Lower lobe of right lung (tissue), 2 donors: Measurements from ENCODE around the gene MRPS15. TPM values are rescaled to one million over a fixed set of nuclear protein-coding genes. Genes with fewer than 3 reads are reported as not detected.
A peak's percentile ranks its signal among the peaks of the same experiment; 100 is the strongest.

Experiments used
- ATAC-seq, 2 donors: fragments of 200-7000 bp; cut with Tn5 transposase; one replicate each; pipeline ENCODE4 v1.9.1; 2020 to 2022; ENCODE audit warnings: mild to moderate bottlenecking in 2 of 2, moderate library complexity in 2 of 2
- DNase-seq: peaks from one replicate; pipeline ENCODE4 v3.0.0-alpha.2; 2020
- H3K27ac ChIP-seq: fragments of 200-600 bp; one replicate; pipeline ENCODE4 v1.8.0; 2022
- H3K27me3 ChIP-seq: fragments of 200-600 bp; one replicate; pipeline ENCODE4 v1.8.0; 2022; ENCODE audit warnings: low read depth
- H3K36me3 ChIP-seq: fragments of 200-600 bp; one replicate; pipeline ENCODE4 v1.8.0; 2022; ENCODE audit warnings: mild to moderate bottlenecking
- H3K4me1 ChIP-seq: fragments of 200-600 bp; one replicate; pipeline ENCODE4 v1.8.0; 2022
- H3K4me3 ChIP-seq: fragments of 200-600 bp; one replicate; pipeline ENCODE4 v1.8.0; 2022; ENCODE audit warnings: mild to moderate bottlenecking
- H3K9me3 ChIP-seq: fragments of 200-600 bp; one replicate; pipeline ENCODE4 v1.8.0; 2022
- intact Hi-C: fragments of 100-400 bp; cut with DNase I; formaldehyde crosslinking; loops from one replicate; pipeline ENCODE4 v1.11.0; 2022
- total RNA-seq: library from RNA; stranded (reverse); fragmentation: NEBNext Ultra II Directional; extraction: Animal tissue kit (Norgen Biotek cat#: 25700); gene quantifications from one replicate; pipeline ENCODE4 v1.2.1, GENCODE V29; 2021
- TF ChIP-seq, protein P1 (sequence below): fragments of 200-600 bp; IDR thresholded peaks from one replicate; pipeline ENCODE4 v1.8.0; 2022; ENCODE audit warnings: antibody characterized with exemption, mild to moderate bottlenecking
- donor health status: DM: no; HTN: yes; CAD: no; lungs with severe emphysema.

The MRPS15 gene
- total RNA-seq, 1 donor from 2014 or later, result 59.4 TPM

DNA sequence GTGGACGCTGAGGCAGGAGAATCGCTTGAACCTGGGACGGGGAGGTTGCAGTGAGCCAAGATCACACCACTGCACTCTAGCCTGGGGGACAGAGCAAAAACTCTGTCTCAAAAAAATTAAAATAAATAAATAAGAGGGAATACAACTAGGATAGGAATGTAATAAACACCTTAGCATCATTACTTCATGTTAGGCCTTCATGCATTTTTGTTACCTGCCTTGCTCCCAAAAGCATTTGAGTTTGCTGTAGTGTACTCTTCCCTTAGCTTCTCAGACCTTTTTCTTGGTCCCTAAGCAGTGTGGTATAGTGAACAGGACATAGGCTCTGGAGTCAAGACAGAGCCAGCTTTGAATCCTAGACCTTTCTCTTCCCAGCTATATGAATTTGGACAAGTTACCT lies 11.1 kb downstream of the MRPS15 start:
- no peaks in the 10 kb centered on the region for H3K9me3 ChIP-seq
- TF ChIP-seq, protein P1, sequence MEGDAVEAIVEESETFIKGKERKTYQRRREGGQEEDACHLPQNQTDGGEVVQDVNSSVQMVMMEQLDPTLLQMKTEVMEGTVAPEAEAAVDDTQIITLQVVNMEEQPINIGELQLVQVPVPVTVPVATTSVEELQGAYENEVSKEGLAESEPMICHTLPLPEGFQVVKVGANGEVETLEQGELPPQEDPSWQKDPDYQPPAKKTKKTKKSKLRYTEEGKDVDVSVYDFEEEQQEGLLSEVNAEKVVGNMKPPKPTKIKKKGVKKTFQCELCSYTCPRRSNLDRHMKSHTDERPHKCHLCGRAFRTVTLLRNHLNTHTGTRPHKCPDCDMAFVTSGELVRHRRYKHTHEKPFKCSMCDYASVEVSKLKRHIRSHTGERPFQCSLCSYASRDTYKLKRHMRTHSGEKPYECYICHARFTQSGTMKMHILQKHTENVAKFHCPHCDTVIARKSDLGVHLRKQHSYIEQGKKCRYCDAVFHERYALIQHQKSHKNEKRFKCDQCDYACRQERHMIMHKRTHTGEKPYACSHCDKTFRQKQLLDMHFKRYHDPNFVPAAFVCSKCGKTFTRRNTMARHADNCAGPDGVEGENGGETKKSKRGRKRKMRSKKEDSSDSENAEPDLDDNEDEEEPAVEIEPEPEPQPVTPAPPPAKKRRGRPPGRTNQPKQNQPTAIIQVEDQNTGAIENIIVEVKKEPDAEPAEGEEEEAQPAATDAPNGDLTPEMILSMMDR, result no peak
- intact Hi-C loops, result no loop called here
- DNase-seq, result no peak
- peaks cover 36% of the 10 kb centered on the region for H3K36me3 ChIP-seq
- H3K4me3 ChIP-seq, result no peak overlapping the region
- no peaks in the 10 kb centered on the region for H3K27me3 ChIP-seq
- peaks cover 30% of the 10 kb centered on the region for H3K4me1 ChIP-seq
- no peak for ATAC-seq
- H3K27ac ChIP-seq, result no peak overlapping the region

DNA sequence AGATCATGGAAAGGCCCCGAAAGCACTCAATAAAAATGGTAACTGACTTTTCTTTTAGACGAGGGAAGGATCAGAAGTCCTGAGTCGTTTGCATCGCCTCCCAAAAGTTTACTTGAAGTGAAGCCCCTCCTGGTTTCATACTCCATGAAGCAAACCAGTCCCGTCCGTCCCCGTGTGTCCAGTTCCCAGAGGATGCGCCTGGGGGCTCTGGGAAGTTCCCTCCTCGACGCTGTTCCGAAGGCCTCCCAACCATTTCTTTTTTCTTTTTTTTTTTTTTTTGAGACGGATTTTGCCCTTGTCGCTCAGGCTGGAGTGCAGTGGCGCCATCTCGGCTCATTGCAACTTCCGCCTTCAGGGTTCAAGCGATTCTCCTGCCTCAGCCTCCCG lies 13.3 kb downstream of the MRPS15 start:
- ATAC-seq, result peak in 1 of 2 donors; percentile 12
- no peak for DNase-seq
- peak overlapping the region; percentile 69 for H3K4me3 ChIP-seq
- TF ChIP-seq, protein P1, result no peak
- peak overlapping the region; percentile 98 for H3K27ac ChIP-seq
- intact Hi-C loops, result no loop called here
- no peaks in the 10 kb centered on the region for H3K9me3 ChIP-seq
- H3K36me3 ChIP-seq, result peaks cover 18% of the 10 kb centered on the region
- no peaks in the 10 kb centered on the region for H3K27me3 ChIP-seq
- H3K4me1 ChIP-seq, result peaks cover 15% of the 10 kb centered on the region

DNA sequence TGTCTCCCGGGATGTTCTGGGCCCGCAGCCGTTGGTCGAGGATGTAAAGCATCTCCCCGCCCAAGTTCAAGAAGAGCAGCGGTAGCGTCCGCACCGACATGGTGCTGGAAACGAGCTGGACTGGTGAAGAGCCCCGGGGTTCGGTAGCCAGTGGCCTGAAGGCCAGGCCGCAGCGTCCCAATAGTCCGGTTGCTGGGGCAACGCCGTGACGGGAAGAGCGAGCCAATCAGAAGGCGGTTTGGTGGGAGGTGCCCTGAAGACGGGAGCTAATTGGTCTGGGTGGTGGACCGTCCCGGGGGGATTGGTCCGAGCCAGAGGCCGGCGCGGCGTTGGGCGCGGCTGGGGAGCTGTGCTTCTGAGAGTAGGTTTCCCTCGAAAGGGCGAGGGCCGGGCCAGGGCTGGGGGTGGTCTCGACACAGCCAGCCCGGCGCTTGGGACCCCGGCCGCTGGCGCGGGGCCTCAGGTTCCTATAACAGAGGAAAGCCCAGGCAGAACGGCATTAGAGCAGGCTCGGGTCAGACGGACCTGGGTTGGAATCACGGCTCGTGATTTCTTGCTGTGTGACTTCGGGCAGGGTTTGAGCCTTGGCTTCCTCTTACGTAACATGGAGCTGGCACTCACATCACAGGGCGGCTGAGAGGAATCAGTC lies 13.8 kb downstream of the MRPS15 start, which contains the start of gene OSCP1:
TSS of gene OSCP1 (minus strand) at position 182 of the 649 bp plus-strand sequence. CDS start at position 100, 82 bp downstream.
- intact Hi-C loops, result no loop called here
- H3K9me3 ChIP-seq, result no peaks in the 10 kb centered on the region
- H3K4me1 ChIP-seq, result peaks cover 15% of the 10 kb centered on the region
- peak within 1 kb of the TSS; percentile 69 for H3K4me3 ChIP-seq
- H3K27ac ChIP-seq, result peak within 1 kb of the TSS; percentile 98
- peak; percentile 96 for DNase-seq
- peaks cover 12% of the 10 kb centered on the region for H3K36me3 ChIP-seq
- TF ChIP-seq, protein P1, result no peak
- no peaks in the 10 kb centered on the region for H3K27me3 ChIP-seq
- peak; percentile 99 for ATAC-seq

DNA sequence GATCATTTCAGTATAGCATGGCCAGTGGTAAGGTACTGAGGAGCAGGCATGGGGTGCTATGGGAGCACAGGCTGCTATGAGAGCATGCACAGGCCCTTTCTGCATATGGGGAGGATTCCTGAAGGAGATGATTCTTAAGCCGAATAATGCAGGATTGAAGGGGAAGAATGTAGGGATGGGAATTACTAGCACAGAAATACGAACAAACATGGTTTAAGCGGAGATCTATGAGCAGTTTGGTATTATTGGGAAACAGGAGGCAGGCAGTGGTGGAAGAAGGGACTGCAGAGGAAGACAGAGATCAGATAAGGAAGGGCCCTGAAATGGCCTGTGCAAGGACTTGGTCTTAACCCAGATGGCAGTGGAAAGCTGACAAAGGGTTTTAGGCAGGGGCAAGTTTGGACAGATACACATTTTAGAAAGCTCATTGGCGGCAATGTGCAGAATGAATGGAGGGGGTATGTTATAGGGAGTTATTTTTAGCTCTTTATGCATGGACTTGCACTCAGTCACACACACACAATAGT lies 15.6 kb downstream of the MRPS15 start:
- TF ChIP-seq, protein P1, result no peak
- Histone ChIP-seq H3K4me1 (peaks cover 15% of the 10 kb centered on the region), H3K27ac (no peak overlapping the region), H3K27me3 (no peaks in the 10 kb centered on the region), H3K4me3 (no peak overlapping the region), H3K36me3 (no peaks in the 10 kb centered on the region), H3K9me3 (no peaks in the 10 kb centered on the region)
- intact Hi-C loops, result no loop called here
- DNase-seq (no peak), ATAC-seq (no peak)

DNA sequence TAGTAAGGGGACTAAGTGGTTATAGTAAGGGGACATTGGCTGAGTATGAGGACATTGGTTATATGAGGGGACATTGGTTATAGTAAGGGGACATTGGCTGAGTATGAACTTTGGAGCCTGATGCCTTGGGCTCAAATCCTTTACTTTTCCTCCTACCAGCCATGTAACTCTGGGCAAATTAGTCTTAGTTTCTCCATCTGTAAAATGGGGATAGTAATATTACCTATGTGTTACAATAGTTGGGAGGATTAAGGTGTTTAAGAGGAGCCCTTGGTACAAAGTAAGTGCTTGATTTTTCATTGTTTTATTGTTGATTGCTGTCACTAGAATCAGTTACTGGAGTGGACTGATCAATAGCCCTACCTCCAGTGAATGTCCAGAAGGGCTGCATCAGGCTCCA lies 16.7 kb downstream of the MRPS15 start:
- Histone ChIP-seq H3K4me1 (peaks cover 15% of the 10 kb centered on the region), H3K36me3 (no peaks in the 10 kb centered on the region), H3K9me3 (no peaks in the 10 kb centered on the region), H3K4me3 (no peak overlapping the region), H3K27ac (no peak overlapping the region), H3K27me3 (no peaks in the 10 kb centered on the region)
- DNase-seq (no peak), ATAC-seq (no peak)
- TF ChIP-seq, protein P1, result no peak
- intact Hi-C loops, result no loop called here
